Measurements from ENCODE around the gene YIF1A.

- TF ChIP-seq POLR2A (IDR thresholded peaks at IDR 0.05): no peak
- no peak for TF ChIP-seq CTCF (IDR thresholded peaks at IDR 0.05)
Observed at GRCh38 chr11:66247295-66247694, 41.6 kb downstream of the YIF1A start.
